ENCODE data around the gene HTR3C. TPM values are rescaled to one million over a fixed set of nuclear protein-coding genes. Genes with fewer than 3 reads are reported as not detected.

The HTR3C gene
- total RNA-seq, 2 experiments from 2014 or later: not detected

- H4K20me1 ChIP-seq (ENCODE audit: insufficient read depth, low read length): no peaks in the 10 kb centered on the region
- H3K4me1 ChIP-seq (ENCODE audit: insufficient read depth, low read length, poor library complexity, severe bottlenecking): peaks cover 32% of the 10 kb centered on the region
- no peaks in the 10 kb centered on the region for H3K9me3 ChIP-seq (ENCODE audit: low read length)
- no peak overlapping the region for H3K4me2 ChIP-seq (ENCODE audit: low read length)
- H3K36me3 ChIP-seq (ENCODE audit: insufficient read depth, low read length): peaks cover 50% of the 10 kb centered on the region
- no peak overlapping the region for H3K27ac ChIP-seq (ENCODE audit: low read depth, low read length, poor library complexity, severe bottlenecking)
- ChIA-PET CTCF (ENCODE audit: unreplicated experiment) (no interaction called here), POLR2A (interaction anchor here (0.6 to 0.7 kb wide), 3 partner anchors 15 to 697 kb away, joined by 3 to 5 read pairs (median 3); no protein-coding TSS in a partner anchor)
- H2AFZ ChIP-seq (ENCODE audit: low read length): no peak overlapping the region
- DNase-seq (ENCODE audit: low spot score): no peak
- peaks cover 4% of the 10 kb centered on the region; the same call in 1 of the 2 replicates for H3K79me2 ChIP-seq (ENCODE audit: insufficient read depth, low read depth, low read length)
- H3K4me3 ChIP-seq (ENCODE audit: low read depth, low read length, poor library complexity, severe bottlenecking): no peak overlapping the region
- intact Hi-C loops (cut with micrococcal nuclease; ENCODE audit: unreplicated experiment): no loop called here
- H3K9me2 ChIP-seq (ENCODE audit: insufficient read depth, low read length): no peaks in the 10 kb centered on the region
- no peak for TF ChIP-seq EZH2phosphoT487 (IDR thresholded peaks at IDR 0.05; ENCODE audit: borderline replicate concordance, low read depth, low read length)
- TF ChIP-seq, protein P1, sequence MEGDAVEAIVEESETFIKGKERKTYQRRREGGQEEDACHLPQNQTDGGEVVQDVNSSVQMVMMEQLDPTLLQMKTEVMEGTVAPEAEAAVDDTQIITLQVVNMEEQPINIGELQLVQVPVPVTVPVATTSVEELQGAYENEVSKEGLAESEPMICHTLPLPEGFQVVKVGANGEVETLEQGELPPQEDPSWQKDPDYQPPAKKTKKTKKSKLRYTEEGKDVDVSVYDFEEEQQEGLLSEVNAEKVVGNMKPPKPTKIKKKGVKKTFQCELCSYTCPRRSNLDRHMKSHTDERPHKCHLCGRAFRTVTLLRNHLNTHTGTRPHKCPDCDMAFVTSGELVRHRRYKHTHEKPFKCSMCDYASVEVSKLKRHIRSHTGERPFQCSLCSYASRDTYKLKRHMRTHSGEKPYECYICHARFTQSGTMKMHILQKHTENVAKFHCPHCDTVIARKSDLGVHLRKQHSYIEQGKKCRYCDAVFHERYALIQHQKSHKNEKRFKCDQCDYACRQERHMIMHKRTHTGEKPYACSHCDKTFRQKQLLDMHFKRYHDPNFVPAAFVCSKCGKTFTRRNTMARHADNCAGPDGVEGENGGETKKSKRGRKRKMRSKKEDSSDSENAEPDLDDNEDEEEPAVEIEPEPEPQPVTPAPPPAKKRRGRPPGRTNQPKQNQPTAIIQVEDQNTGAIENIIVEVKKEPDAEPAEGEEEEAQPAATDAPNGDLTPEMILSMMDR (conservative IDR thresholded peaks at IDR 0.05; ENCODE audit: low read length): no peak
- BruUV-seq (replicated peaks): no TSS peak
These were observed 40.6 kb upstream of the HTR3C start for GRCh38 chr3:184011937-184012889.

GRCh38 chr3:184015381-184016019, 37.3 kb upstream of the HTR3C start:
- TF ChIP-seq EZH2phosphoT487 (IDR thresholded peaks at IDR 0.05; ENCODE audit: borderline replicate concordance, low read depth, low read length): no peak
- TF ChIP-seq, protein P1 (conservative IDR thresholded peaks at IDR 0.05; ENCODE audit: low read length): no peak
- peak overlapping the region; percentile 88 for H3K4me2 ChIP-seq (ENCODE audit: low read length)
- no peak for DNase-seq (ENCODE audit: low spot score)

More at GRCh38 chr3:184015381-184016019, 37.3 kb upstream of the HTR3C start:
- Histone ChIP-seq H3K4me3 (ENCODE audit: low read depth, low read length, poor library complexity, severe bottlenecking) (no peak overlapping the region), H3K27ac (ENCODE audit: low read depth, low read length, poor library complexity, severe bottlenecking) (no peak overlapping the region), H4K20me1 (ENCODE audit: insufficient read depth, low read length) (no peaks in the 10 kb centered on the region), H3K9me2 (ENCODE audit: insufficient read depth, low read length) (no peaks in the 10 kb centered on the region), H3K36me3 (ENCODE audit: insufficient read depth, low read length) (peaks cover 24% of the 10 kb centered on the region), H3K79me2 (ENCODE audit: insufficient read depth, low read depth, low read length) (peaks cover 4% of the 10 kb centered on the region; the same call in 1 of the 2 replicates), H3K9me3 (ENCODE audit: low read length) (no peaks in the 10 kb centered on the region), H2AFZ (ENCODE audit: low read length) (no peak overlapping the region), H3K4me1 (ENCODE audit: insufficient read depth, low read length, poor library complexity, severe bottlenecking) (peaks cover 23% of the 10 kb centered on the region)
- ChIA-PET CTCF (ENCODE audit: unreplicated experiment) (interaction anchor here (1.2 to 1.3 kb wide), 2 partner anchors 111 to 119 kb away, joined by 3 to 4 read pairs; no protein-coding TSS in a partner anchor), POLR2A (interaction anchor here (0.6 to 4.3 kb wide), 6 partner anchors 9 to 932 kb away, joined by 3 to 28 read pairs (median 4); no protein-coding TSS in a partner anchor)
- BruUV-seq (replicated peaks): no TSS peak
- intact Hi-C loops (cut with micrococcal nuclease; ENCODE audit: unreplicated experiment): no loop called here
